CD4-positive, alpha-beta T cell treated with Interleukin-6 at 100 ng/mL for 8 hours (primary cell): ENCODE data around the gene SLCO1B3.

Source experiments
- DNase-seq: peaks from one replicate; pipeline ENCODE4 v3.0.0-alpha.2; 2020; ENCODE audit warnings: mixed read lengths, low spot score

Gene SLCO1B3

DNA sequence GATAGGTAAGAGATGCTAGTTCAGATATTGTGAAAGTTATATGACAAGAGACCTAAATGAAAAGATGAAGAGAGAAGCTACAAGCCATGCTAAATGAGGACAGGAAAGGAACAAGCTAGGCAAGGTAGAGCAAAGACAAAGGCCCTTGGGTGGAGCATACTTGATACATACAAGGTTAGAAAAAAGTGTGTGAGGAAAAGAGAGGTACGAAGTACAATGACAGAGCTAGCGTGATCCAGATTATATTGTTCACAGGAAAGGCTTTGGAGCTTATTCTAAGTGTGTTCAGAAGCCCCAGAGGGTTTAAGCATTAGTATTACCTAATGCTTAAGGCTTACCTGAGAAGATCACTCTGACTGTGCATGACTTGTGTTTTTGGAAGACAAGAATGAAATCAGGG lies 75.0 kb downstream of the SLCO1B3 start:
- DNase-seq = no peak

DNA sequence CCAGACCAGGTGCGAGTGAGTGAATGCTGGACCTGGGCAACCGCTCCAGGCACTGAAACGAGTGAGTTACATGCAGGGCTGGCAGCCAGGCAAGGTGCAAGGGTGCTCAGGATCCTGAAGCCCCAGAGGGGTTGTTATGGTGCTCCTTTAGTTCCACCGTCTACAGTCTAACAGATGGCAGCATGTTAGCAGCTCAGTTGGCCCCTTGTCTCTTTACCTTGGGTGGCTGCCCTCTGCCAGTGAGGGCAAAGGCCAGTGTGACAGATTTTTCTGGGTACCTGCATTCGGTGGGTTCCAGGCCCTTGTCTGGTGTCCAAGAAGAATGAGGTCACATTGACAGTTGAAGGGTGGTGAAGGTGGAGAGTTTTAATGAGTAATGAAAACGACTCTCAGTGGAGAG lies 106.8 kb downstream of the SLCO1B3 start:
- no peak for DNase-seq

DNA sequence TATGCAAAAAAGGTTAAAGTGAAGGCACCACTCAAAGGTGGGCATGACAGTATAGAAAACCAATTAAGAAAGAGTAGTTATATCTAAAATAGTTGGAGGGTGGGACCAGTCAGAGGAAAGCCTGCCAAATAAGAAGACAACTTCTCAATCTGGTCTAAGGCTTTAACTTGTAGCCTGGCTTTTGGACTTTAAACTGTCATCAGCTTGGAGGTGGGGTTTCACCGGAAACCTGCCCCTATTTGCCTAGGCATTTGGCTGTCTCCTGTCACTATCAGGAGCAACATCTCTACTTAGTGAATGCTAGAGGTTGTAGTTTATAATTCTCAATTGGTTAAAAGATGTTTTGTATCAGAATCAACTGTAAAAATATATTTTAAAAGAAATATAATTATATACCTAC lies 107.3 kb downstream of the SLCO1B3 start:
- no peak for DNase-seq

DNA sequence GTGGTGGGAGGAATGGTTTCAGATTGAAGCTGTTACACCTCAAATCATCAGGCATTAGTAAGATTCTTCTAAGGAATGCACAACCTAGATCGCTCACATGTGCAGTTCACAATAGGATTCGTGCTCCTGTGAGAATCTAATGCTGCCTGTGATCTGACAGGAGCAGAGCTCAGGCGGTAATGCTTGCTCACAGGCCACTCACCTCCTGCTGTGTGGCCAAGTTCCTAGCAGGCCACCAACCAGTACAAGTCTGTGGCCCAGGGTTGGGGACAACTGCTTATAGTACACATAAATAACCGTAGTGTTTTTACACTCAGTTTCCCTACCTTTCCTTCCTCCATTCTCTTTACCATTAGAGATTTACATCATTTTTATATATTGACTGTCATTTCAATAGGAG lies 121.4 kb downstream of the SLCO1B3 start:
- no peak for DNase-seq

DNA sequence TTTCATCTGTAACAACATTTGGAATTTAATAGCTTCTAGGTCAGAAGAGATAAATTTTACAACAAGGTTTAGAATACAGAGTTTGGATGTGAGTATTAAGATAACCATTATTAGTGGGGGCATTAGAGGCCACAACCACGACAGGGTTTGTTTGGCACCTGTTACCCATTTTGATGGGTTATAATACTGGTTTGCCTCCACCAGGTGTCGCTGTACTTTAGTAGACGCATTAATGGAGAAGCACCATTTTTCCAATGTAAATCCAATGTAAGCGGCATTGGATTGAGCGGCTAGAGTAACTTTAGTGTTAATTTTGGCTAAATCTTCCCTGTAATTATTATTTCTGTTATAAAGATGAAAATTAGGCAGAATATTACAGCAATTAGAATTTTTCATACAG lies 136.2 kb downstream of the SLCO1B3 start:
- DNase-seq = no peak

DNA sequence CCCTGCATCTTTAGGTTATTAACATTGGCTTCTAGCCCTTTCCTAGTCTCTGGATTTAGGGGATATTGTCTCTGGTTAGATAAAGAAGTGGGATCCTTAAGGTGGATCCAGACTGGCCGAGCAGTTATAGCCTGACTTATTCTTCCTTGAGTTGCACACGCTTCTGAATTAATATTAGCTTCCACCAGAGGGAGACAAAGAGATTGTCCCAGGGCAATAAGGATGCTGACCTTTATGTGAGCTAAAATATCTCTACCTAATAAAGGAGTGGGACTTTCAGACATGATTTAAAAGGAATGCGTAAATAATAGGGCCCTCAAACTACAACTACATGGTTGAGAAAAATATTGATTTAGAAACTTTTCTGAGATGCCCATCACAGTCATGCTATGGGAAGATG lies 139.7 kb downstream of the SLCO1B3 start:
- no peak for DNase-seq

DNA sequence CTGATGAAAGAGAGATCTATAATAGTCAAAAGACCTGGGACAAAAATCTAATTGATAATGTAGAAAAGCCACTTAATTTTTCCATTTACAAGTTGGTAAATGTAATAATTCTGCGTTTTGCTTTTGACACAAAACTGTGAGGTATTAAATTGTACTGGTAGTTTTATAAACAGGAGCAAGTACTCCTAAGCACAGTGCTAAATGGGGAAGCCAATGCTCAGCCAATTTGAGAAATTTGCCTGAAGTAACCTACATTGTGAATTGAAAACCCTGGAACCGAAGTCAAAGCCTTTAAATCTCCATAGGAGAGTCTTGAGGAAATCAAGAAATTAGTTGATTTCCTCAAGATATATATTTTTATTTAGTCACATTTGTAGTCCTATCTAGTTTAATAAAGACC lies 152.8 kb downstream of the SLCO1B3 start:
- DNase-seq = no peak

DNA sequence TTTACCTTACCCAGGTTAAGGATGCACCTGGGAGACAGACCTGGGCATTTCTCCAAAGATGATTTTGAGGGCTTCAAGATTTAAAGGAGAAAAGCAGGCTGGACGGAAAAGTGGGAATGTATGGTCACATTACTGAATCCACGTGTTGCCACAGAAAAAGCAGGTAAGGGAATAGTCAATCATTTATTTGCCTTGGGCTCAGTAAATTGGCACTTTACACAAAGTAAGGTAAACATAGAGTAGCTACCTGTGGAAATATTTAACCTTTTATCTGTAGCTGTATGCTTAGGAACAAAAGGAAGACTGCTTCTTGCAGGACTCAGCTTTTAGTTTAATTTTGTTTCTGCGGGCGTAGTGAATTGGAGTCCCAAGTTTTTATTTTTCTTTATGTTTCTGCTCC lies 153.3 kb downstream of the SLCO1B3 start:
- no peak for DNase-seq
